Measurements from ENCODE around the gene FOXE3.

The FOXE3 gene

DNA sequence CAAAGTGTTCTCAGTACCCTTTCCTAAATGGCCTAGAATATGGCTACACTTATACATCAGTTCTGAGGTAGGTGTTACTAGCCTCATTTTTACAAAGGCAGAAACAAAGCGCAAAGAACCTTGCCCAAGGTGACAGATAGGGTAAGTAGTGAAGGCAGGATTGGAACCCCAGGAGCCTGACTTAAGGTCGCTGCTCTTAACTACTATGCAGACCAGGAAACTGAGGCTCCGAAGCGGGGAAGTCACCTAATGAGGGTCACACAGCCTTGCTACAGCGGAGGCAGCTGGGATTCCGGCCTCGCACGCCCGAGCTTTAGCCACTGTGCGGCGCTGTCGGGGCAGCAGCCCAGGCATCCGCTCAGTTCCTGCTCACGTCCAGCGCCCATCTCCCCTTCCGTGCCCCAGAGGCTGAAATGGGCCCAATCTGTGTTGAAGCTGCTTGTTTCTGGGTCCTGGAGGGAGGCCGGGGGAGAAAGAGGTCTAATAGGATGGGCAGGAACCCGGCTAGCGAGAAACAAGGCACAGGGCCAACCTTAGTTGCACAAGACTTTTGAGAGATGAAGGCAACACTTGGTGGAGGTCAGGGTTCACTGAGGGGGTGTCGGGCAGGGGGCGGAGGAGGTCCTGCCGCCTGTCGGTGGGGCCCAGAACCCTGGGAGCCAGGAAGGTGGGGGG, 20.4 kb downstream of the FOXE3 start:
- peak; percentile 46 for DNase-seq

DNA sequence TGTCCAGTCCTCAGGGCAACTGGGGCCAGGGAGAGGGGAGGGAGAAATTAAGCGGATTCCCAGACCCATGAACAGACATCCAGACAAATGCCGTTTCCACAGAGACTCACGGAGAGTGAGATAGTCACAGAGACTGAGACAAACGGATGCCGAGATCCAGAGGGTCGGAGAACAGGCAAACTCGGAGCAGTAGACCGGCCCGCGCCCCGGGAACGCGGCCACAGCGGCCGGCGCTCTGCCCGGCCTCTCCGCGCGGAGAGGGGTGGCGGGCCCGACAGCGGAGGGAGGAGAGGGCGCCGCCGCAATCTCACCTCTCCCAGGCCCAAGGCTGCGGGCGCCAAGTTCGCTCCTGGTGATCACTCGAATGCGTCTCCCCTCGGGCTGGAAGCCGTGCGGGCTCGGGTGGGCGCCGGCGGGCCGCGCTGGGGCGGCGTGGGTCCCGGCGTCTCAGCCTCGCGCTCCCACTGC, 20.9 kb downstream of the FOXE3 start:
- DNase-seq = no peak

DNA sequence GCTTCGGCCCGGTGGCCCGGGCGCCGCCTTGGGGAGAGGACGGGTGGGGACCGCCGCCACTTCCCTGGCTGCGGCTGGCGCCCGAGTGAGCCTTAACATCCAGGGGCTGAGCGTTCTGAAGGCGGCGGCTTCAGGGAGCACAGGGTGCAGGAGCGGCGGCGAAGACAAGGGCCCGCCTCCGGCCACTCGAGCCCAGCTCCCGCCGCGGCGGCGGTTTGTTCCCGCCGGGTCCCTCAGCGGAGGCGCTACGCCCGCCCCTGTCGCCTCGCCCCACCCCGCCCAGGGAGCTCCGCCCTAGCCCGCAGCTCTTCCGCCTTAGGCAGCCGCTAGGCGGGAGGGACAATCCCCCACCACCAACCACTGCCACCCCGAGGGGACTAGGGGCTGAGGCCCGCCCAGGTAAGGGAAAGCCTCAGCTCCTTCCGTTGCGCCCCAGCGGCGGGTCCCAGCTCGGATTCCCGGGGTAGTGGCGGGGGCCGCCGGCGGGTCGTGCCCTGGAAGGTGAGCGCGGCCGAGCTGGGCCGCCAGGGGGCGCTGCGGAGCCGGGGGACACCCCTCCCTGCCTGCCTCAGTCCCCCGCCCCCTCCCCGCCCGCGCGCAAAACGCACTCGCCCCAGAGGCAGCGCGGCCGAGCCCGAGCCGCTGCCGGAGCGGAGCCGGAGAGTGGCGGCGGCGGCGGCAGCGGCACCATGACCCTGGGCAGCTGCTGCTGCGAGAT, 21.5 kb downstream of the FOXE3 start, which contains the start of gene FOXD2:
Gene FOXD2, plus strand, starts transcription at position 598 of the 718 bp plus-strand sequence. Its CDS starts 92 bp downstream, at position 690.
- DNase-seq = peak; percentile 81

DNA sequence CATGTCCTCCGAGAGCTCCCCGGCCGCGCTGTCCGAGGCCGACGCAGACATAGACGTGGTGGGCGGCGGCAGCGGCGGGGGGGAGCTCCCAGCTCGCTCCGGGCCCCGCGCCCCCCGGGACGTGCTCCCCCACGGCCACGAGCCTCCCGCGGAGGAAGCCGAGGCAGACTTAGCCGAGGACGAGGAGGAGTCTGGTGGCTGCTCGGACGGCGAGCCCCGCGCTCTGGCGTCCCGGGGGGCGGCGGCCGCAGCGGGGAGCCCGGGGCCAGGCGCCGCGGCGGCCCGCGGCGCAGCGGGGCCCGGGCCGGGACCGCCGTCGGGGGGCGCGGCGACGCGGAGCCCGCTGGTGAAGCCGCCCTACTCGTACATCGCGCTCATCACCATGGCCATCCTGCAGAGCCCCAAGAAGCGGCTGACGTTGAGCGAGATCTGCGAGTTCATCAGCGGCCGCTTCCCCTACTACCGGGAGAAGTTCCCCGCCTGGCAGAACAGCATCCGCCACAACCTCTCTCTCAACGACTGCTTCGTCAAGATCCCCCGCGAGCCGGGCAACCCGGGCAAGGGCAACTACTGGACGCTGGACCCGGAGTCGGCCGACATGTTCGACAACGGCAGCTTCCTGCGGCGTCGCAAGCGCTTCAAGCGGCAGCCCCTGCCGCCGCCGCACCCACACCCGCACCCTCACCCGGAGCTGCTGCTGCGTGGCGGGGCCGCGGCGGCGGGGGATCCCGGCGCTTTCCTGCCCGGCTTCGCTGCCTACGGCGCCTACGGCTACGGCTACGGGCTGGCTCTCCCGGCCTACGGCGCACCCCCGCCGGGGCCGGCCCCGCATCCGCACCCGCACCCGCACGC, 22.3 kb downstream of the FOXE3 start:
- DNase-seq = no peak

DNA sequence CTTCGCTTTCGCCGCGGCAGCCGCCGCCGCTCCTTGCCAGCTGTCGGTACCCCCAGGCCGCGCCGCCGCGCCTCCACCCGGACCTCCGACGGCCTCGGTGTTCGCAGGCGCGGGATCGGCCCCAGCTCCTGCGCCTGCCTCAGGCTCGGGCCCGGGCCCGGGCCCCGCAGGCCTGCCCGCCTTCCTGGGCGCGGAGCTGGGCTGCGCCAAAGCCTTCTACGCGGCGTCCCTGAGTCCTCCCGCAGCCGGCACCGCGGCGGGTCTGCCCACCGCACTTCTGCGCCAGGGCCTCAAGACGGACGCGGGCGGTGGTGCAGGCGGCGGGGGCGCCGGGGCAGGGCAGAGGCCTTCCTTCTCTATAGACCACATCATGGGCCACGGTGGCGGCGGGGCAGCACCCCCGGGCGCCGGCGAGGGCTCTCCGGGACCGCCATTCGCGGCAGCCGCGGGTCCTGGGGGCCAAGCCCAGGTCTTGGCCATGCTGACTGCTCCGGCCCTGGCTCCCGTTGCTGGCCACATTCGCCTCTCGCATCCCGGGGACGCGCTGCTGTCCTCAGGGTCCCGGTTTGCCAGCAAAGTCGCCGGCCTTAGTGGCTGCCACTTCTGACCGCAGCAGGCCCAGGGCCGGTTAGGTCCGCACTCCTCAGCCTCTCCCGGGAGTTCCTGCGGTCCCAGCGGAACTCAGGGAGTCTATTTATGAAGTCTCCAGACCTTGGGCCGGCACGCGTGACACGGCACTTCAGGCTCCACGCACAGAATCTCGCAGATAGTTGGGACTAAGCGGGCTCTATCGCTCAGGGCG, 23.1 kb downstream of the FOXE3 start:
- no peak for DNase-seq

DNA sequence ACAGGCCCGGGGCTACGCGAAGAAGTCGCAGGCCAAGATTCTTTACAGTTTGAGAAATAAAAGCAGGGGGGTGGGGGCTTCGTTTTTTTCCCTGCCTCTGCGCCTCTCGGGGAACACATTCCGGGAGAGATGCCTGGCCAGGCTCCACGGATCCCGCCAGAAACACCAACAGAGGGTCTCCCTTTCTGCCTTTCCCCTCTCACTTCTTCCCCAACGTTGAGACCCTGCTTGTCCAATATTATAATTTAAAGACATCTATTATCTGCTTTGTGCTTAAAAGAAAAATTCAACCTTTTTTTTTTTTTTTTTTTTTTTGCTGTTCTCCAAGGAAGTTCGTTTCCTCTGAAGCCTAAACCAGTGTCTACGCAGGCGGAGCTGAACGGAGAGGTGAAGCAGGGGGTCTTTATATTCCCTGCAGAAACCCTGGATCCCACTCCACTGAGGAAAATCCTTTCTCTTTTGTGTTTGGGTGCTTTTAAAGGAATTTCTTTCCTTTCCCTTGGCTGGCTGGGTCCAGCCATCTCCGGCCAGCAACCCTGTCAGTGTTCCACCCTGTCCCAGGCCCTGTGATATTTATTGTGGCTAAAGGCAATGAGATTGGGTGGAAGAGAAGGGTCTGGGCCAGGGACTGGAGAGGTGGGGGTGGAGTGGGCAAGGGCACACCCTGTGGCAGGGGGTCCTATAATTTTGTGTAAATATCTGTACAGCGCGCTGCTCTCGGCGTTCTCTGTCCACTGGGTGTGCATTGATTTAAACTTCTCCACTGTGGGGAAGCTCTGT, 23.9 kb downstream of the FOXE3 start:
- DNase-seq = no peak

DNA sequence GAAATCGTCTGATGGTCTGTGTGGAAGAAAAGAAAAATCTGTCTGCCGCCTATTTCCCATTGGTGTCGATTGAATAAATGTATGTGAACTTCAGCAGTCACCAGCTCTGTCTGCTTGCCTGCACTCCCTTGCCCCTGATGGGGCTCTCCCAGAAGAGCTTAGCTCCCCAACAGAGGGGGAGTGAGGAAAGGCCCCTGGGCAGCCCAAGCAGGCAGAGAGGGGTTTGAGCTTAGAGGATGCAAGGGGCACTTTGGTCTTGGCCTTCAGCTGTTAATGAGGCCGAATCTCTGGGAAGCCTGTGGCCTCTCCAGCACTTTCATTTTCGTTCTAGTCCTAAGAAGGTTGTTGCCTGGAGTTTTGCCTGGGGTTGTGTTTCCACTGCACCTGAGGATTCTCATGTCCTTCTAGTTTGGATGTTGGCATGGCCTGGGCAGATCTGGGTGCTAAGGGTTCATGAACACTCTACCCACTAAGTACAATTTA, 24.6 kb downstream of the FOXE3 start:
- no peak for DNase-seq

DNA sequence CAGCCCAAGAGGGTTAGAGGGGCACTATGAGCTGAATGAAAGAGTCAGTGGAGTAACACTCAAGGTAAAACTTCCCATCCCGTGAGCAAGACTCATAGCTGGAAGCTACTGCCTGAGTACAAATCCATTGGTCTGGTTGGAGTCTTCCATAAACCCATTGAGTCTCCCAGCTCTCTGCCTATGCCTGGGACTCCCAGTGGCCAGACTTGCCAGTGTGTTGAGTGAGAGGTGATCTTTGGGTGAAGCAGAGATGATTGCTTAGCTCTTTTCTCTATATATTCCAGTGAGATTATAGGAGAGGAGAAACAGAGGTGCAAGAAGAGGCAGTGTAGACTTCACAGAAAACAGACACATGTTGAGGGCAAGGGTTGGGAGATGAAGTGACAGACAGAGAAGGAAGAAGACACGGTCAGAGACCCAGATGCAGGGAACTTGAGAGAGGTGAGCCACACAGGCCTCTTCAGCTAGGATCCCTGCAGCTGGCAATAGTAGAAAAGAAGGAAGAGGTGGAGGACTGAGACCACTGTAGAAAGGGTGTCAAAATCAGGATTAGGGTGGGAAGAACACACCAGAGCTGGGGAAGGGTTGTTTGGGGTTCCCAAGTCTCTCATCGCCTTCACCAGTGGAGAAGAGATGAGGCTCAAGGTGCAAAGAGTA, 25.5 kb downstream of the FOXE3 start:
- DNase-seq = no peak

DNA sequence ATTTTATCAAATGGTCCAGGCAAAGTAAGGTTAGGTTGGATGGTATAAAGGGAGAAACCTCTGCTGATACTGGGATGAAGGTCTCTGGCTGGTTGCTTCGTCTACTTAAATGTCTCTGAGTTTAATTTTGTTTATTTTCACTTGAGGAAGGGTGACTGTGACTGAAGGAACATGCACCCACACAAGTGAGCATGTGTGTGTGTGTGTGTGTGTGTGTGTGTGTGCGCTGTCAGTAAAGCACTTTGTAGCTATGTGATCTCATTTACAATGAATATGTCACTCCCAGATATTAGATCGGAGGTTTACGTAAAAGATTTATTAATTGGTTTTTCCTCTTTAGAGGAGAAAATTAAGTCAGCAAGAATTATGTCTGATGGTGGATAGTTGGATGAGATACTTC, 26.1 kb downstream of the FOXE3 start:
- DNase-seq = no peak

DNA sequence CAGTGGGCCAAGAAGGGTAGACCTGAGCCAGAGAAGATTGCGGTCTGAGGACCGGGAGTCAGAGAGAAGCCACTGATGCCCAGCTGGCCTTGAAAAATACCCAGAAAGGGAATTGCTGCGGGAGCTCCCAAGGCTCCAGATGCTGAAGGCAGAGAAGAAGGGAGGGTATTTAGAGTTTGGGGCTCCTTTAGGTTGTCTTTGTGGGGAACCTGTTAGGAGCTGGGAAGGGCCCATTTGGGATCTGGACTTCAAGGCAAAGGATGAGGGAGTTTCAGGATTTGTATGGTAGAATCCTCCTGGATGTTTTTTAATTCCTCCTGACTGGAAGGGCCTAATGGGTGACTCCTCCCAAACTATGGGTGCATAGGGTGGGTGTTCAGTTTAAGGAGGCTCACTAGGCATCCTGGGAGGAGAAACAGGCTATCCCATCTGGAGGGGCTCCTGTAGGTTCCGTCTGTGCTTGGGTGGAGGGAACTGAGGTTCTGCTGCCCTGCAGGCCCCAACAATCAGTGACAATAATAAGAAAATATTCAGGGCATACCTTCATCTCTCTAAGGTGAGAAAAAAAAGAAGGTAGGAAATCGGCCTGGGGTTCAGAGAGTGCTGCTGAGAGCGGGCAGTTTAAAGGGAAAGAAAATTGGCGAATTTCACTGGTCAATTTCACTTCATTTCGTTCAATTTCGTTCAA, 26.9 kb downstream of the FOXE3 start:
- no peak for DNase-seq

DNA sequence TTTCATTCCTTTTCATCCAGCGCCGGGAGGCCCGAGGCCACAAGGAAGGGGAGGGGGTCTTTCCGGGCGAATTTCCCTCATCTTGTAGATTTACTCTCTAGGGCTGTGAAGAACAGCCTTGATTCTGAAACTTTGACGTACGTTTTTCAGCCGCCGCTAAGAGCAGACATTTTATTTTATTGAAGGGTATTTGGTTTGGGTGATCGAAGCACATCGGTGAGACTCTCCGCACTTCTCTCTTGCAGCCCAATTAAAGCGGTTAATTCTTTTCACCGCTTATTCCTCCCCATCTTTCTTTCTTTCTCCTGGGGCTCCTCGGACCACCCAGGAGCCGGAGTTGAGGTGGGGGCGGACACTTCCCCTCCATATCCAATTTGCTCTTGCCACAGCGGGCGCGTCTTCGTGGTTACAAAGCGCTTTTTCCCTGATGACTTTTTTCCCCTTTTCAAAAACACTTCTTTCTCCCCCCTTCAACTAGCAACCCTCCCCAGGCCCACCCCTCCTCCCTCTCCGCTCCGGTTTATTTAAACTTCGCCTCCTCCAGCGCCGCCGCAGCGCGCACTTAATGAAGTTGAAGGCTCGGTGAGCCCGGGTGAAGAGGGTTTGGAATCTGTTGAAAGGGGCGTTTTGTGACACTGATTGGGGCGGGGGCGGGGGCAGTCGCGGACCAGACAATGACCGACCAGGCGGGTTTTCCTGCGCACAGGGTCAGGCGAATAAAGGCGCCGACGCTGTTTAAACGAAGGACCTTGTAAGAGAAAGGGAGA, 27.6 kb downstream of the FOXE3 start:
- no peak for DNase-seq

DNA sequence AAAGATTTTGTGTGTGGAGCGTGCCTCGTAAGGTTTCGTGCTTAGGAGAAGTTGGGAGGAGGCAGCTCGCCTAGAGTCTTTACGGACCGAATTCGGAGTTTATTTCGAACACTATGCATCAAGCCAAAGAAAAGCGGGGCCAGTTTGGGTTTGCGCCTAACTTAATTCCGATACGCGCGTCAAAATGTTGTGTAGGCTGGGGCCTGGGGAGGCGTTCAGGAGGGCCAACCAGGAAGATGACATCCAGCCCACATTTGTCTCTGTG, 28.1 kb downstream of the FOXE3 start:
- DNase-seq = no peak

DNA sequence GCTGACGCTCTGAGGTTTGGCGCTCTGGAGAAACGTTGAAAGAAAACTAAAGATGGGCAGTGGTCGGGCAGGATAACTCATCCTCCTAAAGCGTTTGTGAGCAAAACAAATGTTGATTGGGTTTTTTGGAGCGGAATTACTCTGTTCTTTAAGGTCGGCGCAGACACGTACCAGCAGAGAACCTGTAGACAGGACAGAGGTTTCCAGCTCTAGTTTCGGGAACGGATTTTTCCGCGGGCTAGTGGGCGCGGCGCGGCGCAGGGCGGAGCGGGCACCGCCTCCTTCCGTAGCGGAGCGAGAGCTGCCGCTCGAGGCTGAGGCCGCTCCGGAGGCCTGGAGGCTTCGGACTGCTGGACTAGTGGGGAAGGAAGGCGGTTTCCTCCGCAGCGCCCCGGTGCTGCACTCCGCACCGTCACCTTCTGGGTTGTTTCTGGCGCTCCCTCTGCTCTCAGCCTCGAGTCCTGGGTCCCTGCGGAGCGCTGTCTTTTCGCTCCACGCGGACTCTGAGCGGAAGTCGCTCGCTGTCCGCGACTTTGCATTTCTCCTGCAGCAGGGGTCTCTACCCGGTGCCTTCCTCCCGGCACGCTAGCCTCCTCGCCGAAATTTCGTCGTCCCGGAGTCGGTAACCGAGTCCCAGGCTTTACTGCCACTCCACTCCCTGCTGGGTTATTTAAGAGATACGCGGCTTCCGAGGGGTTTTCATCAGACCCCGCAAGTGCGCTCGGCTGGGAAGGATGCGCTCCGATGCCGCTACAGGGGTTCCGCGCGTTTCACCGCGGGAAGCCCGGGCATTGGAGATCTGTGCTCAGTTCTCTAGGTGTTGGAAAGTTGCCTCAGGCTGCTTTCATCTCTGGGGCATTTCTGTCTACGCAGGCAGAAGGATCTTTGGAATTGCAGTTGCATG, 28.7 kb downstream of the FOXE3 start:
- DNase-seq = peak; percentile 12

DNA sequence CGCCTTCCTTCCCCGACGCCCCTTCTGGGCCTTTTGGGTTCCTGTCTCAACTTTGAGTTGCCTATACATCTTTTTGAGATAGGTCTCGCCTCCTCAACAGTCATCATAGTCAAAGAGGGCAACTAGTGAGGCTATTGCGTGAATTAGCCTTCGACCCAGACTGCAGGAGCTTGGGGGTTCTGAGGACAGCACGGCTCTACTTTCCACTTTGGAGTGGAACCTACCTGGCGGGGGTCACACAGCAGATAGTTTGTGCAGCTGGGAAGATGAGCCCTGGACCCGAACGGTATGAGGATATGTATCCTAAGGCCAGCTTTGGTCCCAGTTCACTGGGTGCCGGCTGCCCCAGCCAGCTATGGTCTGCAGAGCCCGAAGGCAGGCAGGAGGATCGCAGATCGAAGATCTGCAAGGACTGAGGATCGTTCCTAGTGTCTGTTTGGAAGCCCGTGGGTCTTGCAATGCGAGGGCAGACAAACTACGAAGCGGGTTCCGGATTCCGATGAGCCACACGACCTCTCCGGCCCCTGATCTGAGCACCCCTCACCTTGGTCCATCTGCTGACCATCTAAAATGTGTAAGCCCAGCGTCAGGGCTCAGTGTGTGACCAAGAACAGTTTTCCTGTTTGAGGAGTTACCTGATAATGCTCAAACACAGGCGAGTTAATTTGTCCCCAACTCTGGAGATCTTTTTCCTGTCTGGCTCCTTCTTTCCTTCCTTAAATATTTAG, 29.9 kb downstream of the FOXE3 start:
- no peak for DNase-seq

DNA sequence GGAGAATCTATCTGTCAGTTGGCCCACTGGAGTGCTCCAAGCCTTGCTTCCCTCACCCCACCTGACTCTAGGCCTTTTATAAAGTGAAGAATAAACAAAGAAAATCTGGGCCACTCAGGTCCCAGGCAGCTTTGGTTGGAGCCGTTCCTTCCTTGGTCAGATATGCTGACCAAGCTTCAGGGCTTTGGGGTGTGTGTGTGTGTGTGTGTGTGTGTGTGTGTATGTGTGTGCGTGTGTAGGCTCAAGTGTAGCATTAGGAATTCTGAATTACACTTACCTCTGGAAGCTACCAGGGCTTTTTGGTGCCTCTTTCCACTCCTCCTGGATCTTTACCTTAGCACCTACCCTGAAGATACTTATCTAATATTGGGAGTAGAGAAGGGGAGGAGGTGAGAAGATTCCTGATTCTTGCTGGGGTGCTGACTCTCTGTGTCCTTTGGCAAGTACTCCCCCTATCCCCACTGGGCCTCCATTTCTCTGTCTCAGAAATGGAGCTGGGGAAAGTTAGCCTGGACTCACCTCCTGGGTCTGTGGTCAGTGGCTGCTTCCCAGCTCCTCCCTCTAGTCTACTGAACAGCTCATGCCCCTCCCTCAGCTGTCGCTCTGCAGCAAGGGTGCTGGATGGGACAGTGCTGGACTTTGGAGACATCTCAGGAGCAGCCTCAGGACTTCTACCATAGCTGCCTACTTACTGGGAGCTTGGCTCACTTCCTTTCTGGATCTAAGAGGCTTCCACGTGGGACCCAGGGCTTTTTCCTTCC, 32.6 kb downstream of the FOXE3 start:
- no peak for DNase-seq

DNA sequence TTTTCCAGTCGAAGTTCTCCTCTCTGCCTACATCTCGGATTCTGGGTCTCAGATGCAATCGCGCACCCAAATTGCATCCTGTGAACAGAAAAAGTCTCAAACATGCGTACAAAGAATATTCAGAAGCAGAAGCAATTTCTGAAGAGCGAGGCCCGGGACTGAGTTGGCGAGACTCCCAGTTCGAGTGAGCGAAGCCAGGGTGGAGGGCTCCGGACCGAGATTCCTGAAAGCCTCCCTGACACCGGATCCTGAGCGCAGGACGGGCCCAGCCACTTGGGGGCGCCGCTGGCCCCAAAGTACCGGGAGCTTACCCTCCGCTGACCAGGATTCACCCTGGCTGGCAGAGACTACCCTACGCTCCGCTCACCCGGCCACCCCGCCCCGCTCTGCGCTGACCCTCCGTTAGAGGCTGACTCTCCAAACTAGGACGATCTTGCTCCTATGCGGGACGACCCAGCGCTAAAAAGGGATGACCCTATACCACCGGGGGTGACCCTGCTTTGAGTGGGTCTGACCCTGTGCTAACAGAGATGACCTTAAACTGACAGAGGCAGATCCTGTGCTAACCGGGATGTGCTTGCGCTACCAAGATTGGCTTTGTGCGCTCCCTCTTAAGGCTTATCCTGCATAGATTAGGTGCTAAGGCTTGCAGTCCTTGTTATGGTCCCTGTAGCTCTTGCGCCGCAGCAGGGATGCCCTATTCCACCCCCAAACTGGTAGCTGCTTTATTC, 33.9 kb downstream of the FOXE3 start:
- no peak for DNase-seq

DNA sequence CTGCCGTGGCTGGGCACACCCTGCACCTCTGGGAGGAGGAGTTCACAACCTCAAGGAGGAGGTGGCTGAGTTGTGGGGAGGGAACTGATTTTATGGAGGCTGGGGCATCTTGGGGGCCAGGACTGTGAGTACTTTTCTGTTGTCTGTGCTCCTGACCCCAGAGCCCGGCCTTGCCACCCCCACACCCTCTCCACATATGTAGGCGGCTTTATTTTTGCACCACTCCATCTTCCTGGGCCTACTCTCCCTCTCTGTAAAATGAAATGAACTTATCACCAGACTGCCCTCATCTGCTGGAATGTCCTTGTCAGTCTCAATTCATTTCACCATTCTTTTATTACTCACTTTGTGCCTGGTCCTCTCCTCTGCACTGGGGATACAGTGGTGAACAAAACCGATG, 34.5 kb downstream of the FOXE3 start:
- no peak for DNase-seq

Measured in KG1 (cell line).